ENCODE results near the gene CRK. TPM values are rescaled to one million over a fixed set of nuclear protein-coding genes. Genes with fewer than 3 reads are reported as not detected.
"Not testable (repeated sequence)": the region's sequence is repeated elsewhere in the genome, so short reads cannot be mapped to it uniquely, and the experiment has no call there.

The CRK gene
- polyA plus RNA-seq, 4 donors, result 31.2 to 42.9 (median 41.0) TPM

- H3K27ac ChIP-seq (ENCODE audit: low read depth in 1 of 3, low read length in 2 of 3), result no peak overlapping the region
- FAIRE-seq, result no peak
- no peaks in the 10 kb centered on the region for H3K27me3 ChIP-seq (ENCODE audit: control insufficient read depth in 3 of 3, insufficient read depth in 3 of 3, low read length in 3 of 3)
- 97 to 98% (median 98%) methylated on average over 11 of the region's 11 CpGs for WGBS, 3 donors
- no peak overlapping the region for H3K4me3 ChIP-seq (ENCODE audit: low read depth in 1 of 3, low read length in 3 of 3)
- no peak for DNase-seq
- H3K4me1 ChIP-seq (ENCODE audit: control insufficient read depth in 3 of 3, insufficient read depth in 2 of 3, low read depth in 1 of 3, low read length in 2 of 3), result no peaks in the 10 kb centered on the region
- H3K9me3 ChIP-seq (ENCODE audit: control insufficient read depth in 2 of 2, insufficient read depth in 1 of 2, low read depth in 1 of 2, low read length in 1 of 2), result no peaks in the 10 kb centered on the region
- peaks cover 4 to 47% (median 24%) of the 10 kb centered on the region in 3 donors for H3K36me3 ChIP-seq (ENCODE audit: control insufficient read depth in 3 of 3, insufficient read depth in 2 of 3, low read depth in 1 of 3, low read length in 3 of 3)
These were observed 35.9 kb downstream of the CRK start for GRCh38 chr17:1420163-1420562.

- H3K9me3 ChIP-seq (ENCODE audit: control insufficient read depth in 2 of 2, insufficient read depth in 1 of 2, low read depth in 1 of 2, low read length in 1 of 2); H3K4me3 ChIP-seq (ENCODE audit: low read depth in 1 of 3, low read length in 3 of 3); H3K27ac ChIP-seq (ENCODE audit: low read depth in 1 of 3, low read length in 2 of 3); DNase-seq; FAIRE-seq; H3K27me3 ChIP-seq (ENCODE audit: control insufficient read depth in 3 of 3, insufficient read depth in 3 of 3, low read length in 3 of 3); H3K4me1 ChIP-seq (ENCODE audit: control insufficient read depth in 3 of 3, insufficient read depth in 2 of 3, low read depth in 1 of 3, low read length in 2 of 3): not testable (repeated sequence)
- H3K36me3 ChIP-seq (ENCODE audit: control insufficient read depth in 3 of 3, insufficient read depth in 2 of 3, low read depth in 1 of 3, low read length in 3 of 3), result peaks cover 4 to 34% (median 20%) of the 10 kb centered on the region in 3 donors
- WGBS, 3 donors, result 82 to 92% (median 89%) methylated on average over 10 of the region's 10 CpGs
These were observed 37.6 kb downstream of the CRK start for GRCh38 chr17:1418476-1418875.

GRCh38 chr17:1416414-1416813 lies 39.6 kb downstream of the CRK start:
- H3K36me3 ChIP-seq (ENCODE audit: control insufficient read depth in 3 of 3, insufficient read depth in 2 of 3, low read depth in 1 of 3, low read length in 3 of 3), result peaks cover 0 to 27% (median 10%) of the 10 kb centered on the region in 3 donors
- peaks cover 0 to 4% of the 10 kb centered on the region in 2 donors for H3K9me3 ChIP-seq (ENCODE audit: control insufficient read depth in 2 of 2, insufficient read depth in 1 of 2, low read depth in 1 of 2, low read length in 1 of 2)
- WGBS, 3 donors, result 91 to 95% (median 94%) methylated on average over 5 of the region's 5 CpGs
- H3K27me3 ChIP-seq (ENCODE audit: control insufficient read depth in 3 of 3, insufficient read depth in 3 of 3, low read length in 3 of 3), result no peaks in the 10 kb centered on the region
- FAIRE-seq (no peak), DNase-seq (no peak)
- peaks cover 0 to 3% (median 0%) of the 10 kb centered on the region in 3 donors for H3K4me1 ChIP-seq (ENCODE audit: control insufficient read depth in 3 of 3, insufficient read depth in 2 of 3, low read depth in 1 of 3, low read length in 2 of 3)
- no peak overlapping the region for H3K4me3 ChIP-seq (ENCODE audit: low read depth in 1 of 3, low read length in 3 of 3)
- H3K27ac ChIP-seq (ENCODE audit: low read depth in 1 of 3, low read length in 2 of 3), result no peak overlapping the region

- DNase-seq (no peak), FAIRE-seq (no peak)
- Histone ChIP-seq H3K36me3 (ENCODE audit: control insufficient read depth in 3 of 3, insufficient read depth in 2 of 3, low read depth in 1 of 3, low read length in 3 of 3) (peaks cover 0 to 16% (median 5%) of the 10 kb centered on the region in 3 donors), H3K27me3 (ENCODE audit: control insufficient read depth in 3 of 3, insufficient read depth in 3 of 3, low read length in 3 of 3) (no peaks in the 10 kb centered on the region), H3K27ac (ENCODE audit: low read depth in 1 of 3, low read length in 2 of 3) (no peak overlapping the region), H3K4me3 (ENCODE audit: low read depth in 1 of 3, low read length in 3 of 3) (no peak overlapping the region), H3K4me1 (ENCODE audit: control insufficient read depth in 3 of 3, insufficient read depth in 2 of 3, low read depth in 1 of 3, low read length in 2 of 3) (peaks cover 0 to 3% (median 0%) of the 10 kb centered on the region in 3 donors), H3K9me3 (ENCODE audit: control insufficient read depth in 2 of 2, insufficient read depth in 1 of 2, low read depth in 1 of 2, low read length in 1 of 2) (peaks cover 0 to 4% of the 10 kb centered on the region in 2 donors)
- WGBS, 3 donors, result 84 to 91% (median 89%) methylated on average over 10 of the region's 10 CpGs
These were observed 41.4 kb downstream of the CRK start for GRCh38 chr17:1414634-1415033.

DNA sequence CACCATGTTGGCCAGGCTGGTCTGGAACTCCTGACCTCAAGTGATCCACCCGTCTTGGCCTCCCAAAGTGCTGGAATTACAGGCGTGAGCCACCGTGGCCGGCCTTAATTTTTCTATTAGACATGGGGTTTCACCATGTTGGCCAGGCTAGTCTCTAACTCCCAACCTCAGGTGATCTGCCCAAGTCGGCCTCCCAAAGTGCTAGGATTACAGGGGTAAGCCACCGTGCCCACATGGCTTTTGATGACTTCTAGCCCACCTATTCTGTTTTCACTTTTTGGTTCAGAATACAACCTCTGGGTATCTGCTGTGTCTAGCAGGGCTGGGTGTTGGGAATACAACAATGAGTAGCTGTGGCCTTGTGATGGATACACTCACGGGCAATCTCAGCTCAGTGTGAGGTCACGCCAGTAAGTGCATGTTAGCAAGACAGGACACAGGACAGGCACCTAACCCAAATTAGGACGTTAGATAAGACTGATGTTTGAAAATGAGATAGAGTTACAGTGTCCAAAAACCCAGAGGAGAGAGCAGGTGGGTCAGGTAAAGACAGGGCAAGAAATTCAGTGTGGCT lies 41.9 kb downstream of the CRK start:
- no peak for DNase-seq
- Histone ChIP-seq H3K4me1 (ENCODE audit: control insufficient read depth in 3 of 3, insufficient read depth in 2 of 3, low read depth in 1 of 3, low read length in 2 of 3) (peaks cover 0 to 3% (median 0%) of the 10 kb centered on the region in 3 donors), H3K36me3 (ENCODE audit: control insufficient read depth in 3 of 3, insufficient read depth in 2 of 3, low read depth in 1 of 3, low read length in 3 of 3) (peaks cover 0 to 14% (median 5%) of the 10 kb centered on the region in 3 donors), H3K9me3 (ENCODE audit: control insufficient read depth in 2 of 2, insufficient read depth in 1 of 2, low read depth in 1 of 2, low read length in 1 of 2) (peaks cover 0 to 4% of the 10 kb centered on the region in 2 donors), H3K27ac (ENCODE audit: low read depth in 1 of 3, low read length in 2 of 3) (peak overlapping the region in 1 of 3 donors; percentile 9), H3K4me3 (ENCODE audit: low read depth in 1 of 3, low read length in 3 of 3) (no peak overlapping the region), H3K27me3 (ENCODE audit: control insufficient read depth in 3 of 3, insufficient read depth in 3 of 3, low read length in 3 of 3) (no peaks in the 10 kb centered on the region)
- FAIRE-seq, result no peak
- WGBS, 3 donors, result 85 to 87% (median 85%) methylated on average over 9 of the region's 9 CpGs

DNA sequence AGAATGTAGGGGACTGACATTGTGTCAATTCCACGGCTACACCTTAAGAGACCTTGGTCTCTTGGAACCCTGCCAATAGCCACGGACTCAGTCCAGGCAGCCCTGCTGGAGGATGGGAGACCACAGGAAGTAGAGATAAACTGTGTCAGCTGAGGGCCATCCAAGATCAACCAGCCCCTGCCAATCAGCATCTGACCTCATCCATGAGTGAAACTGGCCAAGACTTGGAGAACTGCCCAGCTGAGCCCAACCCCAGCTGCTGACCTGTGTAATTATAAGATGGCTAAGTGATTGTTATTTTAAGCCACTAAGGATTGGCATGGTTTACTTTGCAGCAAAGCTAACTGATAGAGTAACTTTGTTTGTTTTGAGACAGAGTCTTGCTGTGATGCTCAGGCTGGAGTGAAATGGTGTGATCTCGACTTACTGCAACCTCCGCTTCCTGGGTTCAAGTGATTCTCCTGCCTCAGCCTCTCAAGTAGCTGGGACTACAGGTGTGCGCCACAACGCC lies 42.7 kb downstream of the CRK start:
- H3K9me3 ChIP-seq (ENCODE audit: control insufficient read depth in 2 of 2, insufficient read depth in 1 of 2, low read depth in 1 of 2, low read length in 1 of 2), result peaks cover 0 to 4% of the 10 kb centered on the region in 2 donors
- no peak overlapping the region for H3K27ac ChIP-seq (ENCODE audit: low read depth in 1 of 3, low read length in 2 of 3)
- no peaks in the 10 kb centered on the region for H3K27me3 ChIP-seq (ENCODE audit: control insufficient read depth in 3 of 3, insufficient read depth in 3 of 3, low read length in 3 of 3)
- no peak for FAIRE-seq
- 55 to 65% (median 63%) methylated on average over 6 of the region's 6 CpGs for WGBS, 3 donors
- DNase-seq, result peak; percentile 35 to 89
- peaks cover 0 to 3% (median 0%) of the 10 kb centered on the region in 3 donors for H3K4me1 ChIP-seq (ENCODE audit: control insufficient read depth in 3 of 3, insufficient read depth in 2 of 3, low read depth in 1 of 3, low read length in 2 of 3)
- H3K36me3 ChIP-seq (ENCODE audit: control insufficient read depth in 3 of 3, insufficient read depth in 2 of 3, low read depth in 1 of 3, low read length in 3 of 3), result peaks cover 0 to 13% (median 4%) of the 10 kb centered on the region in 3 donors
- H3K4me3 ChIP-seq (ENCODE audit: low read depth in 1 of 3, low read length in 3 of 3), result no peak overlapping the region

GRCh38 chr17:1412185-1413110 lies 43.6 kb downstream of the CRK start:
- Histone ChIP-seq H3K27me3 (ENCODE audit: control insufficient read depth in 3 of 3, insufficient read depth in 3 of 3, low read length in 3 of 3) (no peaks in the 10 kb centered on the region), H3K9me3 (ENCODE audit: control insufficient read depth in 2 of 2, insufficient read depth in 1 of 2, low read depth in 1 of 2, low read length in 1 of 2) (peaks cover 0 to 4% of the 10 kb centered on the region in 2 donors), H3K27ac (ENCODE audit: low read depth in 1 of 3, low read length in 2 of 3) (peak overlapping the region in 1 of 3 donors; percentile 35), H3K4me3 (ENCODE audit: low read depth in 1 of 3, low read length in 3 of 3) (no peak overlapping the region), H3K36me3 (ENCODE audit: control insufficient read depth in 3 of 3, insufficient read depth in 2 of 3, low read depth in 1 of 3, low read length in 3 of 3) (peaks cover 0 to 8% (median 0%) of the 10 kb centered on the region in 3 donors), H3K4me1 (ENCODE audit: control insufficient read depth in 3 of 3, insufficient read depth in 2 of 3, low read depth in 1 of 3, low read length in 2 of 3) (peaks cover 0 to 3% (median 0%) of the 10 kb centered on the region in 3 donors)
- DNase-seq, result peak in 1 of 2 donors; percentile 54
- FAIRE-seq, result no peak
- 66 to 75% (median 70%) methylated on average over 27 of the region's 27 CpGs for WGBS, 3 donors

GRCh38 chr17:1402262-1402586 lies 53.8 kb downstream of the CRK start:
- no peak for FAIRE-seq

More at GRCh38 chr17:1402262-1402586, 53.8 kb downstream of the CRK start:
- Histone ChIP-seq H3K27ac (ENCODE audit: low read depth in 1 of 3, low read length in 2 of 3) (no peak overlapping the region), H3K27me3 (ENCODE audit: control insufficient read depth in 3 of 3, insufficient read depth in 3 of 3, low read length in 3 of 3) (no peaks in the 10 kb centered on the region), H3K9me3 (ENCODE audit: control insufficient read depth in 2 of 2, insufficient read depth in 1 of 2, low read depth in 1 of 2, low read length in 1 of 2) (peaks cover 0 to 6% of the 10 kb centered on the region in 2 donors), H3K4me3 (ENCODE audit: low read depth in 1 of 3, low read length in 3 of 3) (no peak overlapping the region), H3K36me3 (ENCODE audit: control insufficient read depth in 3 of 3, insufficient read depth in 2 of 3, low read depth in 1 of 3, low read length in 3 of 3) (no peaks in the 10 kb centered on the region), H3K4me1 (ENCODE audit: control insufficient read depth in 3 of 3, insufficient read depth in 2 of 3, low read depth in 1 of 3, low read length in 2 of 3) (peaks cover 0 to 6% (median 6%) of the 10 kb centered on the region in 3 donors)
- 94 to 97% (median 95%) methylated on average over 4 of the region's 4 CpGs for WGBS, 3 donors
- DNase-seq, result no peak
